ENCODE measurements around the gene ATP5MK. TPM values are rescaled to one million over a fixed set of nuclear protein-coding genes. Genes with fewer than 3 reads are reported as not detected.

The ATP5MK gene
- total RNA-seq, 1 experiment from 2014 or later = 307 TPM

DNA sequence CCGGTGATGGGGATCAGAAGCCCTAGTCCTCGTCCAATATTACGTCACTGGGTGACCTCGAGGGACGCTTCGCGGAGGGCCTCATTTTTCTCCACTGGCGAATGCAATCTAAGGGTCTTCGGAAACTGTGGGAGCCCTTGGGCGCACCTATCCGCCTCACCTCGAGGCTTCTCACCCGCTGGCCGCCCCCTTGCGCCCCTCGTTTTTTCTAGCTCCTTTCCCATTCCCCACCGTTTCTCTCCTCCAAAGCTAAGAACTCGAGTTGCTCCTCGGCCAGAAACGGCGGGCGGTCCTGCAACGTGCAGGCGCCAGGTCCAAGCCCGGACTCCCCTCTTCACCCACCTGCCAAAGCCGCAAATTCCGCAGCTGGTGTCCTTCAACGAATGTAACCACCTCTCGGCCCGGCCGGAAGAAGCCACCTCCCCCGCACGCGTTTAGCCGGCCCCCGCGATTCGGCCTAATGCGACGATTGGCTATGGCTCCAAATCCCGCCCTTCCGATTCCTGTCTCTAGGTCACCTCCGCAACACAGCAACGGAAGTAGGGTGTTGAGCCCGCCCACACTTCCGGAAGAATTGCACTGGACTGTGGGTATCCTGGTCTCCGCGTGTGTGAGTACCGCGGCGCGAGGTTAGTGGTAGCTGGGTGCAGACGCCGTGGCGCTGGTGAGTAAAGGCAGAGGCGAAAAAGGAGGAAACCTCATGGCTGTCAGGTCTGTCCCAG, at the start of gene ATP5MK, which contains the start of gene PDCD11 (continued):
- TF ChIP-seq, protein P1, sequence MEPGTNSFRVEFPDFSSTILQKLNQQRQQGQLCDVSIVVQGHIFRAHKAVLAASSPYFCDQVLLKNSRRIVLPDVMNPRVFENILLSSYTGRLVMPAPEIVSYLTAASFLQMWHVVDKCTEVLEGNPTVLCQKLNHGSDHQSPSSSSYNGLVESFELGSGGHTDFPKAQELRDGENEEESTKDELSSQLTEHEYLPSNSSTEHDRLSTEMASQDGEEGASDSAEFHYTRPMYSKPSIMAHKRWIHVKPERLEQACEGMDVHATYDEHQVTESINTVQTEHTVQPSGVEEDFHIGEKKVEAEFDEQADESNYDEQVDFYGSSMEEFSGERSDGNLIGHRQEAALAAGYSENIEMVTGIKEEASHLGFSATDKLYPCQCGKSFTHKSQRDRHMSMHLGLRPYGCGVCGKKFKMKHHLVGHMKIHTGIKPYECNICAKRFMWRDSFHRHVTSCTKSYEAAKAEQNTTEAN (CRISPR knock-in tag; IDR thresholded peaks at IDR 0.05) = no peak
- TF ChIP-seq, protein P2, sequence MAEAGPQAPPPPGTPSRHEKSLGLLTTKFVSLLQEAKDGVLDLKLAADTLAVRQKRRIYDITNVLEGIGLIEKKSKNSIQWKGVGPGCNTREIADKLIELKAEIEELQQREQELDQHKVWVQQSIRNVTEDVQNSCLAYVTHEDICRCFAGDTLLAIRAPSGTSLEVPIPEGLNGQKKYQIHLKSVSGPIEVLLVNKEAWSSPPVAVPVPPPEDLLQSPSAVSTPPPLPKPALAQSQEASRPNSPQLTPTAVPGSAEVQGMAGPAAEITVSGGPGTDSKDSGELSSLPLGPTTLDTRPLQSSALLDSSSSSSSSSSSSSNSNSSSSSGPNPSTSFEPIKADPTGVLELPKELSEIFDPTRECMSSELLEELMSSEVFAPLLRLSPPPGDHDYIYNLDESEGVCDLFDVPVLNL (CRISPR knock-in tag; IDR thresholded peaks at IDR 0.05; ENCODE audit: borderline replicate concordance, low read depth) = no peak
- TF ChIP-seq ATF3 (CRISPR knock-in tag; conservative IDR thresholded peaks at IDR 0.05) (no peak), NFYB (CRISPR knock-in tag; conservative IDR thresholded peaks at IDR 0.05; ENCODE audit: low read depth) (peak; percentile 87), RORB (CRISPR knock-in tag; IDR thresholded peaks at IDR 0.05) (no peak), JUN (CRISPR knock-in tag; IDR thresholded peaks at IDR 0.05) (no peak), ZNF671 (CRISPR knock-in tag; IDR thresholded peaks at IDR 0.05) (no peak), CBFB (CRISPR knock-in tag; IDR thresholded peaks at IDR 0.05; ENCODE audit: low read depth) (no peak), GRHL2 (CRISPR knock-in tag; IDR thresholded peaks at IDR 0.05; ENCODE audit: insufficient replicate concordance, severe bottlenecking) (no peak), FOXJ3 (CRISPR knock-in tag; IDR thresholded peaks at IDR 0.05; ENCODE audit: borderline replicate concordance) (no peak), MAX (CRISPR knock-in tag; IDR thresholded peaks at IDR 0.05) (peak; percentile 96), E2F5 (CRISPR knock-in tag; IDR thresholded peaks at IDR 0.05) (no peak), TP53 (CRISPR knock-in tag; IDR thresholded peaks at IDR 0.05) (no peak), ZBTB21 (CRISPR knock-in tag; IDR thresholded peaks at IDR 0.05; ENCODE audit: borderline replicate concordance) (no peak), EMX1 (CRISPR knock-in tag; IDR thresholded peaks at IDR 0.05) (no peak), ZSCAN18 (CRISPR knock-in tag; IDR thresholded peaks at IDR 0.05) (no peak), ESRRA (CRISPR knock-in tag; IDR thresholded peaks at IDR 0.05; ENCODE audit: borderline replicate concordance) (no peak; the same call in none of the 2 replicates), NFE2L1 (CRISPR knock-in tag; IDR thresholded peaks at IDR 0.05) (no peak), ZNF263 (CRISPR knock-in tag; IDR thresholded peaks at IDR 0.05; ENCODE audit: low read depth) (no peak), KAT7 (CRISPR knock-in tag; IDR thresholded peaks at IDR 0.05; ENCODE audit: borderline replicate concordance) (0 out of 2 replicates have a peak, but pooled peaks have one; percentile 68), GTF2I (CRISPR knock-in tag; conservative IDR thresholded peaks at IDR 0.05) (no peak), CREB1 (CRISPR knock-in tag; IDR thresholded peaks at IDR 0.05) (0 out of 2 replicates have a peak, but pooled peaks have one; percentile 22), ZNF396 (CRISPR knock-in tag; IDR thresholded peaks at IDR 0.05; ENCODE audit: borderline replicate concordance) (no peak), FOXP1 (CRISPR knock-in tag; IDR thresholded peaks at IDR 0.05; ENCODE audit: borderline replicate concordance) (no peak; the same call in 1 of the 2 replicates), NR3C1 (CRISPR knock-in tag; conservative IDR thresholded peaks at IDR 0.05; ENCODE audit: low read depth) (no peak), ZNF138 (CRISPR knock-in tag; conservative IDR thresholded peaks at IDR 0.05) (no peak), SOX15 (CRISPR knock-in tag; IDR thresholded peaks at IDR 0.05) (no peak), MXD4 (CRISPR knock-in tag; IDR thresholded peaks at IDR 0.05; ENCODE audit: borderline replicate concordance) (no peak), NR1H2 (CRISPR knock-in tag; IDR thresholded peaks at IDR 0.05) (no peak)
- TF ChIP-seq, protein P3, sequence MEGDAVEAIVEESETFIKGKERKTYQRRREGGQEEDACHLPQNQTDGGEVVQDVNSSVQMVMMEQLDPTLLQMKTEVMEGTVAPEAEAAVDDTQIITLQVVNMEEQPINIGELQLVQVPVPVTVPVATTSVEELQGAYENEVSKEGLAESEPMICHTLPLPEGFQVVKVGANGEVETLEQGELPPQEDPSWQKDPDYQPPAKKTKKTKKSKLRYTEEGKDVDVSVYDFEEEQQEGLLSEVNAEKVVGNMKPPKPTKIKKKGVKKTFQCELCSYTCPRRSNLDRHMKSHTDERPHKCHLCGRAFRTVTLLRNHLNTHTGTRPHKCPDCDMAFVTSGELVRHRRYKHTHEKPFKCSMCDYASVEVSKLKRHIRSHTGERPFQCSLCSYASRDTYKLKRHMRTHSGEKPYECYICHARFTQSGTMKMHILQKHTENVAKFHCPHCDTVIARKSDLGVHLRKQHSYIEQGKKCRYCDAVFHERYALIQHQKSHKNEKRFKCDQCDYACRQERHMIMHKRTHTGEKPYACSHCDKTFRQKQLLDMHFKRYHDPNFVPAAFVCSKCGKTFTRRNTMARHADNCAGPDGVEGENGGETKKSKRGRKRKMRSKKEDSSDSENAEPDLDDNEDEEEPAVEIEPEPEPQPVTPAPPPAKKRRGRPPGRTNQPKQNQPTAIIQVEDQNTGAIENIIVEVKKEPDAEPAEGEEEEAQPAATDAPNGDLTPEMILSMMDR (IDR thresholded peaks at IDR 0.05) = no peak
- TF ChIP-seq, protein P4, sequence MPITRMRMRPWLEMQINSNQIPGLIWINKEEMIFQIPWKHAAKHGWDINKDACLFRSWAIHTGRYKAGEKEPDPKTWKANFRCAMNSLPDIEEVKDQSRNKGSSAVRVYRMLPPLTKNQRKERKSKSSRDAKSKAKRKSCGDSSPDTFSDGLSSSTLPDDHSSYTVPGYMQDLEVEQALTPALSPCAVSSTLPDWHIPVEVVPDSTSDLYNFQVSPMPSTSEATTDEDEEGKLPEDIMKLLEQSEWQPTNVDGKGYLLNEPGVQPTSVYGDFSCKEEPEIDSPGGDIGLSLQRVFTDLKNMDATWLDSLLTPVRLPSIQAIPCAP (CRISPR knock-in tag; IDR thresholded peaks at IDR 0.05) = no peak
- TF ChIP-seq, protein P5, sequence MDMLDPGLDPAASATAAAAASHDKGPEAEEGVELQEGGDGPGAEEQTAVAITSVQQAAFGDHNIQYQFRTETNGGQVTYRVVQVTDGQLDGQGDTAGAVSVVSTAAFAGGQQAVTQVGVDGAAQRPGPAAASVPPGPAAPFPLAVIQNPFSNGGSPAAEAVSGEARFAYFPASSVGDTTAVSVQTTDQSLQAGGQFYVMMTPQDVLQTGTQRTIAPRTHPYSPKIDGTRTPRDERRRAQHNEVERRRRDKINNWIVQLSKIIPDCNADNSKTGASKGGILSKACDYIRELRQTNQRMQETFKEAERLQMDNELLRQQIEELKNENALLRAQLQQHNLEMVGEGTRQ (CRISPR knock-in tag; IDR thresholded peaks at IDR 0.05) = no peak
